Measurements from ENCODE around the gene GPRC5B.

Gene GPRC5B

DNA sequence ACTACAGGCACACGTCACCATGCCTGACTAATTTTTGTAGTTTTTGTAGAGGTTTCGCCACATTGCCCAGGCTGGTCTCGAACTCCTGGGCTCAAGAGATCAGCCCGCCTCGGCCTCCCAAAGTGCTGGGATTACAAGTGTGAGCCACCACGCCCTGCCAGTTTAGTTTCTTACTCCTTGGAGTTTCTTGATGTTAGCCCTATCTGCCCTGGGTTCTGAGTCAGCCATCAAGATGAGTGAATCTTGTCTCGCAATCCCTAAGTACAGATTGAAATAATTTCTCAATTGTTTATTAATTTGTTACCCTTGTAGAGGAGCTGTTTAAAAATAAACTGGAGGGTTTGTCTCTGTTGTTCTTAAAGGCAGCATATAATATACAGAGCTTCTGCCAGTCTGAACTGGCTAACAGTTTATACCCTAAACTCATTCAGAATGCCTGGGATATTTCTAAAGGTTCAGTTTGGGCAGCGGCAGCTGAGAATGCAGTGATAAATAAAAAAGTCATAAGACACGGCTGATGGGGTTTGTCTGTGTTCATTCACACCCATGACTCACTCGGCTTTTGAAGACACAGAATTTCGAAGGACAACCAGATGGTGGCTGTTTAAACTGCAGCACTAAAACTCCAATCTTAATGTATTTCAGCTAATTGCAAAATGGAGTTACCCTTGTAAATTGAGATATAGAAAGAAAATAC lies 39.6 kb downstream of the GPRC5B start:
- no peaks in the 10 kb centered on the region for H3K36me3 ChIP-seq (ENCODE audit: insufficient read depth)
- H3K4me2 ChIP-seq: no peak overlapping the region
- no peaks in the 10 kb centered on the region for H3K79me2 ChIP-seq (ENCODE audit: insufficient read depth, low read depth)
- H3K4me1 ChIP-seq (ENCODE audit: low read depth, poor library complexity, severe bottlenecking): no peaks in the 10 kb centered on the region
- H3K9ac ChIP-seq: no peak overlapping the region
- H3K27me3 ChIP-seq (ENCODE audit: insufficient read depth, low read depth): no peaks in the 10 kb centered on the region
- TF ChIP-seq, protein P1, sequence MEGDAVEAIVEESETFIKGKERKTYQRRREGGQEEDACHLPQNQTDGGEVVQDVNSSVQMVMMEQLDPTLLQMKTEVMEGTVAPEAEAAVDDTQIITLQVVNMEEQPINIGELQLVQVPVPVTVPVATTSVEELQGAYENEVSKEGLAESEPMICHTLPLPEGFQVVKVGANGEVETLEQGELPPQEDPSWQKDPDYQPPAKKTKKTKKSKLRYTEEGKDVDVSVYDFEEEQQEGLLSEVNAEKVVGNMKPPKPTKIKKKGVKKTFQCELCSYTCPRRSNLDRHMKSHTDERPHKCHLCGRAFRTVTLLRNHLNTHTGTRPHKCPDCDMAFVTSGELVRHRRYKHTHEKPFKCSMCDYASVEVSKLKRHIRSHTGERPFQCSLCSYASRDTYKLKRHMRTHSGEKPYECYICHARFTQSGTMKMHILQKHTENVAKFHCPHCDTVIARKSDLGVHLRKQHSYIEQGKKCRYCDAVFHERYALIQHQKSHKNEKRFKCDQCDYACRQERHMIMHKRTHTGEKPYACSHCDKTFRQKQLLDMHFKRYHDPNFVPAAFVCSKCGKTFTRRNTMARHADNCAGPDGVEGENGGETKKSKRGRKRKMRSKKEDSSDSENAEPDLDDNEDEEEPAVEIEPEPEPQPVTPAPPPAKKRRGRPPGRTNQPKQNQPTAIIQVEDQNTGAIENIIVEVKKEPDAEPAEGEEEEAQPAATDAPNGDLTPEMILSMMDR (conservative IDR thresholded peaks at IDR 0.05; ENCODE audit: low read depth, low read length): no peak
- H3K27ac ChIP-seq: no peak overlapping the region
- H2AFZ ChIP-seq (ENCODE audit: low read depth): no peak overlapping the region
- H3K4me3 ChIP-seq (IDR thresholded peaks at IDR 0.05; ENCODE audit: insufficient read depth, low read depth, low read length): no peak overlapping the region
- H4K20me1 ChIP-seq (ENCODE audit: insufficient read depth): no peaks in the 10 kb centered on the region

DNA sequence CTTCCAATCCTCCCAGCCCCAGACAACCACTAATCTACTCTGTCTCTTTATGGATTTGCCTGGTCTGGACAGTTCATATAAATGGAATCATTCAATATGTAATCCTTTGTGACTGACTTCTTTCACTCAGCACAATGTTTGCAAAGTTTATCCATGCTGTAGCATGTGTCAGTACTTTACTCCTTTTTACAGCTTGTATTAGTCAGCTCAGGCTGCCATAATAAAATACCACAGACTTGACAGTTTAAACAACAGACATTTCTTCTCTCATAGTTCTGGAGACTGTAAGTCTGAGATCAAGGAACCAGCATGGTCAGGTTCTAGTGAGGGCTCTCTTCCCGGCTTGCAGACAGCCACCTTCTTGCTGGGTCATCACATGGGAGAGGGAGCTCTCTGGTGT lies 41.3 kb downstream of the GPRC5B start:
- H3K27me3 ChIP-seq (ENCODE audit: insufficient read depth, low read depth): no peaks in the 10 kb centered on the region
- H3K79me2 ChIP-seq (ENCODE audit: insufficient read depth, low read depth): no peaks in the 10 kb centered on the region
- no peak overlapping the region for H3K4me2 ChIP-seq
- TF ChIP-seq, protein P1 (conservative IDR thresholded peaks at IDR 0.05; ENCODE audit: low read depth, low read length): no peak
- no peak overlapping the region for H3K9ac ChIP-seq
- no peaks in the 10 kb centered on the region for H3K4me1 ChIP-seq (ENCODE audit: low read depth, poor library complexity, severe bottlenecking)
- no peak overlapping the region for H3K4me3 ChIP-seq (IDR thresholded peaks at IDR 0.05; ENCODE audit: insufficient read depth, low read depth, low read length)
- H4K20me1 ChIP-seq (ENCODE audit: insufficient read depth): no peaks in the 10 kb centered on the region
- H3K36me3 ChIP-seq (ENCODE audit: insufficient read depth): no peaks in the 10 kb centered on the region
- H2AFZ ChIP-seq (ENCODE audit: low read depth): no peak overlapping the region
- H3K27ac ChIP-seq: no peak overlapping the region

DNA sequence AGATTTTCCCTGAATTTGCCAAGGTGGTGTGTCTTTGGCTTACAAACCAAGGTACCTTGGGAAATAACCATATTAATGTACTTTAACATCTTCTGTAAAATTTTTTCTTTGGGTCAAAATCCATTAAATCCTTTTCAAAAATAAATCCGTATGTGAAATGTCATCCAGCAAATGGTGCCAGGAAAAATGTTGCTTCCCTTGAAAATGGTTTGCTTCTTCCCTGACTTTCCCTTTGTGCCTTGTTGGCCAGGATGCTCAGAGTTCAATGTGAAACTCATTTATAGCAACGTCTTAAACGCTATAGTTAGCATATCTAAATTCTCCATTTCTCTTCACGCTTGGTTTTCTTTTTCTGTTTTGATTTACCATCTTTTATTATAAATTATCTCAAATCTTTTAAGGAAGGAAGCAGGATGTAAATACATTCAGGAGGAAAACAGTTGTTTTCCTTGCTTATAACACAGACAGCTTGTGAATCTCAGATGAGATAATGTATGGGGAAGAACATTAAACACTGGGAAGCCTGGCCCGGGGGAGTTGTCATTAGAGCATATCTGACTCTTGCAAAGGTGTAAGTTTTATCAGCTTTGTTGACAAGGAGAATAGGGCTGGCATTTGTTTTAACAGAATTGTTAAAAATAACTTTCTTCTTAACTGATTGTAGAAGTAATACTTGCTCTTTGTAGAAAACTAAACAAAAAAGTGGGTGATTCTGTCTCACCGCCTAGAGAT lies 42.1 kb downstream of the GPRC5B start:
- TF ChIP-seq, protein P1 (conservative IDR thresholded peaks at IDR 0.05; ENCODE audit: low read depth, low read length): no peak
- H3K9ac ChIP-seq: no peak overlapping the region
- no peaks in the 10 kb centered on the region for H3K4me1 ChIP-seq (ENCODE audit: low read depth, poor library complexity, severe bottlenecking)
- H3K36me3 ChIP-seq (ENCODE audit: insufficient read depth): no peaks in the 10 kb centered on the region
- no peaks in the 10 kb centered on the region for H4K20me1 ChIP-seq (ENCODE audit: insufficient read depth)
- no peaks in the 10 kb centered on the region for H3K79me2 ChIP-seq (ENCODE audit: insufficient read depth, low read depth)
- H3K4me3 ChIP-seq (IDR thresholded peaks at IDR 0.05; ENCODE audit: insufficient read depth, low read depth, low read length): no peak overlapping the region
- H3K4me2 ChIP-seq: no peak overlapping the region
- no peak overlapping the region for H3K27ac ChIP-seq
- H2AFZ ChIP-seq (ENCODE audit: low read depth): no peak overlapping the region
- H3K27me3 ChIP-seq (ENCODE audit: insufficient read depth, low read depth): no peaks in the 10 kb centered on the region

DNA sequence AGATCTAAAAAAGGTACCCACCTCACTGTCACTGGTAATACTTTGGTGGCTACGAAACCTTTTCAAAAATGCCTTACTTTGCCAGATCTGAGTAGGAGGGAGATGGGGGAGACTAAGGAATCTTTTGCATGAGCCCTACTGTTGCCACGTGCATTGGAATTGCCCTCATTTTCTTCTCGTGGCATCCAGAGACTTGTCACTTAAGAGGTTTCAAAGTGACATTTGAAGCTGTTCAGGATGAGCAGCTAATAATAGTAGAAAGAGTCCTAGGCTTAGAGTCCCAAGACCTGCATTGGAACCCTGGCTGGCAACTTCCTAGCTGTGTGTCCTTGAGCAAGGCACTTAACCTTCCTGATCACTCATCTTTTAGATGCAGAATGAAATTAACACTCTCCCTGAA lies 43.5 kb downstream of the GPRC5B start:
- TF ChIP-seq, protein P1 (conservative IDR thresholded peaks at IDR 0.05; ENCODE audit: low read depth, low read length): no peak
- Histone ChIP-seq H3K9ac (no peak overlapping the region), H2AFZ (ENCODE audit: low read depth) (no peak overlapping the region), H3K36me3 (ENCODE audit: insufficient read depth) (no peaks in the 10 kb centered on the region), H3K4me1 (ENCODE audit: low read depth, poor library complexity, severe bottlenecking) (no peaks in the 10 kb centered on the region), H3K4me2 (no peak overlapping the region), H4K20me1 (ENCODE audit: insufficient read depth) (no peaks in the 10 kb centered on the region), H3K27me3 (ENCODE audit: insufficient read depth, low read depth) (no peaks in the 10 kb centered on the region), H3K4me3 (IDR thresholded peaks at IDR 0.05; ENCODE audit: insufficient read depth, low read depth, low read length) (no peak overlapping the region), H3K79me2 (ENCODE audit: insufficient read depth, low read depth) (no peaks in the 10 kb centered on the region), H3K27ac (no peak overlapping the region)

All from KMS-11 (cell line).